Measurements from ENCODE around the gene FNDC10. TPM values are rescaled to one million over a fixed set of nuclear protein-coding genes. Genes with fewer than 3 reads are reported as not detected.
A peak's percentile ranks its signal among the peaks of the same experiment; 100 is the strongest.
"Not testable (repeated sequence)": the region's sequence is repeated elsewhere in the genome, so short reads cannot be mapped to it uniquely, and the experiment has no call there.

FNDC10 gene
- total RNA-seq (1.9 and 2.3 TPM in 2 replicates), polyA plus RNA-seq (1.5 and 2.2 TPM in 2 replicates), polyA minus RNA-seq (0.51 and 0.58 TPM in 2 replicates), Bru-seq, nascent RNA (not detected), BruChase-seq, experiment 1, labeled RNA remaining after a 6-hour chase (percentile 33 among the genes with signal in this experiment), BruChase-seq, experiment 2, labeled RNA remaining after a 2-hour chase (not detected)
- 0.79 and 1.2 TPM in 2 replicates for polyA plus RNA-seq (2011; cell fraction: cytosol; rRNA removed)
- 0.20 and 0.47 TPM in 2 replicates for polyA plus RNA-seq (2011; cell fraction: nucleus; rRNA removed)
- 0.78 and 1.2 TPM in 2 replicates for polyA plus RNA-seq (2012)
- not detected for polyA minus RNA-seq (2011; cell fraction: cytosol; rRNA and poly(A)+ RNA removed)
- 0.24 and 0.38 TPM in 2 replicates for polyA minus RNA-seq (2011; cell fraction: nucleus; rRNA and poly(A)+ RNA removed)
- long read RNA-seq, transcript FNDC10-201 (1 exons, 2,085 nt) = major isoform, 18 of 18 reads
- long read RNA-seq, partial matches to known transcripts = 0 of 18 reads
- long read RNA-seq, other reads (novel, unspliced or antisense) = 0 of 18 reads

GRCh38 chr1:1599935-1600860 lies at the start of gene FNDC10:
Gene FNDC10 (minus strand): TSS chr1:1600135. CDS start chr1:1600015, 120 bp downstream.
- intact Hi-C loops (cut with micrococcal nuclease) = no loop called here

DNA sequence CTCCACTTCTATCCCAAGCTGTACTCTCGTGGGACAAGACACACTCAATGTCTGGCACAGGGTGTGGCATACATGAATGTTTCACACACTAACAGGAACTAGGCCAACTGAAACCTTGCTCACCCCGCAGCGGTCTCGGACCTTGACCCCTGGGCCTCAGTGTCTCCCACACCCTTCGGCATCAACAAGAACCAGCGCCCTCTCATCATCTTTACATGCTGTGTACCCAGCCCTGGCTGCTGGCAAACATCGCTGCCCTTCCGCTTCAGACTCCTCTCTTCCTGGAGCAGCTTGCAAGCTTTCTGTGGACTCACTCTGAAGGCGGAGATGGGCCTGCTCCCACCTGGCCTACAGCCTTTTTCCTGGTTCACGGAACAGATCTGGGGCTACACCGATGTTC lies 48.3 kb upstream of the FNDC10 start:
- intact Hi-C loops (cut with micrococcal nuclease); H3K27ac ChIP-seq (ENCODE audit: insufficient read depth, low read depth, low read length); H3K27me3 ChIP-seq (ENCODE audit: control insufficient read depth in 2 of 2, insufficient read depth in 2 of 2, low read length in 2 of 2); FAIRE-seq; H4K20me1 ChIP-seq (replicated peaks; ENCODE audit: control insufficient read depth, extremely low read depth, insufficient read depth, low read length); POLR2A ChIA-PET; DNase-seq (ENCODE audit: low read depth, low spot score); H2AFZ ChIP-seq (ENCODE audit: low read depth, low read length); dilution Hi-C loops (cut with MboI; ENCODE audit: extremely low pct_ligation_motif_present, low sequenced_read_pairs); H3K79me2 ChIP-seq (ENCODE audit: control insufficient read depth, insufficient read depth, low read length); CTCF ChIA-PET; BruUV-seq (replicated peaks); H3K4me3 ChIP-seq (replicated peaks in 1 of 3; ENCODE audit: insufficient read depth in 1 of 3, low read depth in 1 of 3, low read length in 3 of 3); H3K9ac ChIP-seq (replicated peaks; ENCODE audit: extremely low read depth, insufficient read depth, low read length); H3K9me1 ChIP-seq (replicated peaks; ENCODE audit: control insufficient read depth, extremely low read depth, insufficient read depth, low read length); H3K4me1 ChIP-seq (ENCODE audit: control insufficient read depth, extremely low read depth, insufficient read depth, low read length); H3K4me2 ChIP-seq (ENCODE audit: insufficient read depth, low read length); H3K9me3 ChIP-seq (replicated peaks; ENCODE audit: control insufficient read depth, insufficient read depth, low read length): not testable (repeated sequence)
- peaks cover 0 to 17% of the 10 kb centered on the region in 2 experiments for H3K36me3 ChIP-seq (ENCODE audit: control insufficient read depth in 2 of 2, extremely low read depth in 1 of 2, insufficient read depth in 2 of 2, low read length in 2 of 2)

More at GRCh38 chr1:1599935-1600860, at the start of gene FNDC10:
- H3K27me3 ChIP-seq (ENCODE audit: control insufficient read depth in 2 of 2, insufficient read depth in 2 of 2, low read length in 2 of 2) = peaks cover 18 to 31% of the 10 kb centered on the region in 2 experiments
- TF ChIP-seq JUN (IDR thresholded peaks at IDR 0.05; ENCODE audit: borderline replicate concordance, insufficient read depth, insufficient read length, low read depth) (no peak), EZH2 (IDR thresholded peaks at IDR 0.05; ENCODE audit: borderline replicate concordance, low read depth, low read length, severe bottlenecking) (peak; percentile 57)
- no peak within 1 kb of the TSS for H3K27ac ChIP-seq (ENCODE audit: insufficient read depth, low read depth, low read length)
- no peaks in the 10 kb centered on the region for H3K9me1 ChIP-seq (replicated peaks; ENCODE audit: control insufficient read depth, extremely low read depth, insufficient read depth, low read length)
- no peak for DNase-seq (ENCODE audit: low read depth, low spot score)
- POLR2A ChIA-PET = no interaction called here
- H3K4me3 ChIP-seq (replicated peaks in 1 of 3; ENCODE audit: insufficient read depth in 1 of 3, low read depth in 1 of 3, low read length in 3 of 3) = no peak within 1 kb of the TSS
- dilution Hi-C loops (cut with MboI; ENCODE audit: extremely low pct_ligation_motif_present, low sequenced_read_pairs) = no loop called here
- no TSS peak for BruUV-seq (replicated peaks)
- H4K20me1 ChIP-seq (replicated peaks; ENCODE audit: control insufficient read depth, extremely low read depth, insufficient read depth, low read length) = no peaks in the 10 kb centered on the region
- H3K9ac ChIP-seq (replicated peaks; ENCODE audit: extremely low read depth, insufficient read depth, low read length) = no peak within 1 kb of the TSS
- no peak within 1 kb of the TSS for H3K4me2 ChIP-seq (ENCODE audit: insufficient read depth, low read length)
- FAIRE-seq = no peak
- H3K9me3 ChIP-seq (replicated peaks; ENCODE audit: control insufficient read depth, insufficient read depth, low read length) = no peaks in the 10 kb centered on the region
- H3K4me1 ChIP-seq (ENCODE audit: control insufficient read depth, extremely low read depth, insufficient read depth, low read length) = no peaks in the 10 kb centered on the region
- H3K36me3 ChIP-seq (ENCODE audit: control insufficient read depth in 2 of 2, extremely low read depth in 1 of 2, insufficient read depth in 2 of 2, low read length in 2 of 2) = no peaks in the 10 kb centered on the region
- CTCF ChIA-PET = no interaction called here
- H2AFZ ChIP-seq (ENCODE audit: low read depth, low read length) = peak within 1 kb of the TSS; percentile 63
- no peaks in the 10 kb centered on the region for H3K79me2 ChIP-seq (ENCODE audit: control insufficient read depth, insufficient read depth, low read length)

GRCh38 chr1:1647567-1648241 lies 47.8 kb upstream of the FNDC10 start:
- POLR2A ChIA-PET; H2AFZ ChIP-seq (ENCODE audit: low read depth, low read length); H3K27me3 ChIP-seq (ENCODE audit: control insufficient read depth in 2 of 2, insufficient read depth in 2 of 2, low read length in 2 of 2); H3K9me1 ChIP-seq (replicated peaks; ENCODE audit: control insufficient read depth, extremely low read depth, insufficient read depth, low read length); H3K9me3 ChIP-seq (replicated peaks; ENCODE audit: control insufficient read depth, insufficient read depth, low read length); H3K27ac ChIP-seq (ENCODE audit: insufficient read depth, low read depth, low read length); H3K4me2 ChIP-seq (ENCODE audit: insufficient read depth, low read length); FAIRE-seq; H4K20me1 ChIP-seq (replicated peaks; ENCODE audit: control insufficient read depth, extremely low read depth, insufficient read depth, low read length); H3K4me3 ChIP-seq (replicated peaks in 1 of 3; ENCODE audit: insufficient read depth in 1 of 3, low read depth in 1 of 3, low read length in 3 of 3); intact Hi-C loops (cut with micrococcal nuclease); H3K9ac ChIP-seq (replicated peaks; ENCODE audit: extremely low read depth, insufficient read depth, low read length); dilution Hi-C loops (cut with MboI; ENCODE audit: extremely low pct_ligation_motif_present, low sequenced_read_pairs); CTCF ChIA-PET; DNase-seq (ENCODE audit: low read depth, low spot score); H3K4me1 ChIP-seq (ENCODE audit: control insufficient read depth, extremely low read depth, insufficient read depth, low read length); BruUV-seq (replicated peaks); H3K79me2 ChIP-seq (ENCODE audit: control insufficient read depth, insufficient read depth, low read length): not testable (repeated sequence)
- peaks cover 0 to 17% of the 10 kb centered on the region in 2 experiments for H3K36me3 ChIP-seq (ENCODE audit: control insufficient read depth in 2 of 2, extremely low read depth in 1 of 2, insufficient read depth in 2 of 2, low read length in 2 of 2)

Data from endothelial cell of umbilical vein (primary cell).